Ovary (tissue), 9 donors: ENCODE results near the gene GSG1L. TPM values are rescaled to one million over a fixed set of nuclear protein-coding genes. Genes with fewer than 3 reads are reported as not detected.

Source experiments
- DNase-seq, 5 donors: peaks; one replicate each; pipeline ENCODE4 v3.0.0-alpha.2; 2019 to 2020
- H3K27ac ChIP-seq, 2 donors: fragments of 200-600 bp; one replicate each; pipeline versions ENCODE4 v1.5.1 to v1.8.0; 2019 to 2022
- H3K27me3 ChIP-seq: fragments of 200-600 bp; one replicate; pipeline ENCODE4 v1.8.0; 2022
- H3K36me3 ChIP-seq: fragments of 200-600 bp; sonication (generic); one replicate; pipeline ENCODE4 v1.5.1; 2019
- H3K4me1 ChIP-seq: one replicate; pipeline ENCODE4 v1.8.1; 2013; ENCODE audit warnings: mild to moderate bottlenecking, moderate library complexity; ENCODE audit not compliant: insufficient read depth
- H3K4me3 ChIP-seq: fragments of 200-600 bp; sonication (generic); one replicate; pipeline ENCODE4 v1.5.1; 2017
- H3K9me3 ChIP-seq, 2 donors: fragments of 200-600 bp in 1 of 2; sonication (generic) in 1 of 2; one replicate each; pipeline versions ENCODE4 v1.5.1 to v1.8.1; 2013 to 2019; ENCODE audit warnings: mild to moderate bottlenecking in 1 of 2, moderate library complexity in 1 of 2
- CTCF ChIP-seq, 3 donors: fragments of 450-650 bp in 2 of 3; fragments of 200-600 bp in 1 of 3; IDR thresholded peaks; one replicate each; pipeline versions ENCODE4 v1.5.1 to v1.8.0; 2016 to 2022; ENCODE audit warnings: antibody characterized with exemption in 3 of 3, mild to moderate bottlenecking in 1 of 3
- EP300 ChIP-seq: sonication (generic); formaldehyde crosslinking; IDR thresholded peaks from one replicate; pipeline ENCODE4 v1.6.1; 2017; ENCODE audit warnings: antibody characterized with exemption
- POLR2A ChIP-seq: fragments of 450-650 bp; IDR thresholded peaks from one replicate; pipeline ENCODE4 v1.6.1; 2017; ENCODE audit warnings: antibody characterized with exemption, mild to moderate bottlenecking, moderate library complexity
- WGBS, 3 donors: extraction: QIAGEN DNeasy Blood & Tissue Kit in 1 of 3; methylation state at CpG; one replicate each; pipeline versions ENCODE4 v1.1.5 to v1.1.7; 2013 to 2017; 5-methylcytosine and 5-hydroxymethylcytosine counted together
- intact Hi-C, 4 donors: fragments of 100-400 bp; cut with DNase I; formaldehyde crosslinking; loops; one replicate each; pipeline versions ENCODE4 v1.11.0 to v1.15.1; 2022 to 2023
- polyA plus RNA-seq, 2 donors: library from polyadenylated mRNA; stranded (reverse); fragments of 200-250 nt in 1 of 2; fragments of 350-450 nt in 1 of 2; fragmentation: Illumina TruSeq in 1 of 2; extraction: RNeasy Lipid Tissue Mini Kit (QIAGEN cat#74804) in 1 of 2; gene quantifications; one replicate each; pipeline ENCODE4 v1.2.3, GENCODE V29; 2013 to 2014
- total RNA-seq, 7 donors: library from RNA; depleted of rRNA in 2 of 7; stranded (reverse); fragments of >200 nt in 2 of 7; fragmentation: NEBNext Ultra II Directional in 3 of 7; extraction: Animal tissue kit (Norgen Biotek cat#: 25700) in 3 of 7; gene quantifications; one replicate each; pipeline versions ENCODE4 v1.1.0 to v1.2.4, GENCODE V29; 2016 to 2023
- donor health status: DM: no; HTN: no; CAD: no; lungs with moderate emphysema.
- donor health status: DM: no; HTN: no; CAD: no.
- donor health status: Bipolar disorder and iron deficiency.
- donor health status: DM: yes; HTN: yes; CAD: no.
- donor health status: DM: no; HTN: no; CAD: no.
- donor health status: DM: yes; HTN: yes; CAD: no.

Gene GSG1L
- total and polyA plus RNA-seq, 9 donors: 0.30 to 1.1 (median 0.46) TPM; not detected in 4

- no peaks in the 10 kb centered on the region for H3K4me1 ChIP-seq
- 88 to 92% (median 91%) methylated on average over 2 of the region's 2 CpGs for WGBS, 3 donors
- no peaks in the 10 kb centered on the region for H3K9me3 ChIP-seq
- TF ChIP-seq POLR2A: no peak
- no peak for TF ChIP-seq EP300
- no peak for TF ChIP-seq CTCF (IDR thresholded peaks at IDR 0.05)
- intact Hi-C loops: no loop called here
- no peak overlapping the region for H3K4me3 ChIP-seq
- no peaks in the 10 kb centered on the region for H3K36me3 ChIP-seq
- no peak for DNase-seq
- no peaks in the 10 kb centered on the region for H3K27me3 ChIP-seq
- no peak overlapping the region for H3K27ac ChIP-seq
These were observed 236.6 kb downstream of the GSG1L start for GRCh38 chr16:27826893-27827289.

GRCh38 chr16:27826081-27826892, 237.2 kb downstream of the GSG1L start:
- WGBS, 3 donors: 74 to 76% (median 74%) methylated on average over 12 of the region's 12 CpGs
- intact Hi-C loops: no loop called here
- DNase-seq: no peak

GRCh38 chr16:27824786-27825185, 238.7 kb downstream of the GSG1L start:
- Histone ChIP-seq H3K27me3 (no peaks in the 10 kb centered on the region), H3K27ac (no peak overlapping the region), H3K4me1 (no peaks in the 10 kb centered on the region), H3K4me3 (no peak overlapping the region), H3K36me3 (no peaks in the 10 kb centered on the region), H3K9me3 (no peaks in the 10 kb centered on the region)
- WGBS, 3 donors: 76 to 81% (median 81%) methylated on average over 9 of the region's 9 CpGs
- no peak for TF ChIP-seq EP300
- no peak for TF ChIP-seq CTCF (IDR thresholded peaks at IDR 0.05)
- TF ChIP-seq POLR2A: no peak
- intact Hi-C loops: no loop called here
- no peak for DNase-seq

More at GRCh38 chr16:27826081-27826892, 237.2 kb downstream of the GSG1L start:
- H3K4me3 ChIP-seq: no peak overlapping the region
- TF ChIP-seq POLR2A: no peak
- TF ChIP-seq CTCF (IDR thresholded peaks at IDR 0.05): no peak
- no peak for TF ChIP-seq EP300
- no peaks in the 10 kb centered on the region for H3K27me3 ChIP-seq
- no peaks in the 10 kb centered on the region for H3K36me3 ChIP-seq
- no peak overlapping the region for H3K27ac ChIP-seq
- no peaks in the 10 kb centered on the region for H3K4me1 ChIP-seq
- H3K9me3 ChIP-seq: no peaks in the 10 kb centered on the region

- Histone ChIP-seq H3K27ac (no peak overlapping the region), H3K4me1 (no peaks in the 10 kb centered on the region), H3K27me3 (no peaks in the 10 kb centered on the region), H3K36me3 (no peaks in the 10 kb centered on the region), H3K4me3 (no peak overlapping the region), H3K9me3 (no peaks in the 10 kb centered on the region)
- WGBS, 3 donors: 85 to 89% (median 87%) methylated on average over 7 of the region's 7 CpGs
- intact Hi-C loops: no loop called here
- no peak for DNase-seq
- TF ChIP-seq POLR2A (no peak), CTCF (IDR thresholded peaks at IDR 0.05) (no peak), EP300 (no peak)
These were observed 239.5 kb downstream of the GSG1L start for GRCh38 chr16:27824006-27824405.
